Lung (tissue), 12 donors: Measurements from ENCODE around the gene BCAS1. TPM values are rescaled to one million over a fixed set of nuclear protein-coding genes. Genes with fewer than 3 reads are reported as not detected.

Experiments
- ATAC-seq: fragments of 200-7000 bp; cut with Tn5 transposase; one replicate; pipeline ENCODE4 v1.9.1; 2020; ENCODE audit warnings: moderate number of reproducible peaks; ENCODE audit not compliant: insufficient read depth, low FRiP score
- DNase-seq, 3 donors: peaks; one replicate each; pipeline ENCODE4 v3.0.0-alpha.2; 2013 to 2017
- H3K27ac ChIP-seq, 2 donors: one replicate each; pipeline ENCODE4 v1.5.1; 2013; ENCODE audit warnings: mild to moderate bottlenecking in 2 of 2, moderate library complexity in 2 of 2, control low read depth in 1 of 2, inconsistent platforms in 1 of 2, low read depth in 1 of 2, low read length in 1 of 2
- H3K27me3 ChIP-seq, 3 donors: one replicate each; pipeline ENCODE4 v1.5.1; 2013; ENCODE audit warnings: low read length in 2 of 3; ENCODE audit not compliant: control insufficient read depth in 3 of 3, insufficient read depth in 3 of 3
- H3K36me3 ChIP-seq, 4 donors: one replicate each; pipeline ENCODE4 v1.5.1; 2013; ENCODE audit warnings: low read length in 4 of 4, mild to moderate bottlenecking in 1 of 4, moderate library complexity in 1 of 4; ENCODE audit not compliant: control insufficient read depth in 4 of 4, insufficient read depth in 4 of 4
- H3K4me1 ChIP-seq, 5 donors: one replicate each; pipeline ENCODE4 v1.5.1; 2013; ENCODE audit warnings: low read length in 5 of 5, mild to moderate bottlenecking in 2 of 5, moderate library complexity in 1 of 5; ENCODE audit not compliant: control insufficient read depth in 5 of 5, insufficient read depth in 5 of 5
- H3K4me3 ChIP-seq: one replicate; pipeline ENCODE4 v1.5.1; 2013; ENCODE audit warnings: mild to moderate bottlenecking, control low read depth, moderate library complexity
- H3K9ac ChIP-seq, 2 donors: one replicate each; pipeline ENCODE4 v1.5.1; 2013; ENCODE audit warnings: low read length in 2 of 2, control low read depth in 1 of 2; ENCODE audit not compliant: insufficient read depth in 1 of 2
- H3K9me3 ChIP-seq, 4 donors: one replicate each; pipeline ENCODE4 v1.5.1; 2013; ENCODE audit warnings: low read length in 3 of 4, mild to moderate bottlenecking in 1 of 4, moderate library complexity in 1 of 4; ENCODE audit not compliant: control insufficient read depth in 4 of 4, insufficient read depth in 3 of 4
- CTCF ChIP-seq: IDR thresholded peaks from 2 replicates; pipeline ENCODE4 v1.5.1; 2012; ENCODE audit warnings: mild to moderate bottlenecking; ENCODE audit errors: control extremely low read depth, extremely low read depth
- WGBS, 2 donors: extraction: QIAGEN DNeasy Blood & Tissue Kit; methylation state at CpG; one replicate each; pipeline ENCODE4 v1.1.7; 2013; 5-methylcytosine and 5-hydroxymethylcytosine counted together
- polyA plus RNA-seq, 2 donors: library from polyadenylated mRNA; stranded (reverse); fragments of 200-250 nt; gene quantifications; one replicate each; pipeline ENCODE4 v1.2.1, GENCODE V29; 2013
- total RNA-seq, 2 donors: library from RNA; depleted of rRNA in 1 of 2; stranded (reverse); fragments of >200 nt in 1 of 2; gene quantifications; one replicate each; pipeline ENCODE4 v1.2.1, GENCODE V29; 2014 to 2021
- donor health status: control.
- donor health status: control.
- donor health status: Bipolar disorder and iron deficiency.
- donor health status: healthy.
- donor health status: DM: yes; HTN: yes; CAD: no.

BCAS1 gene
- total and polyA plus RNA-seq, 4 donors: 1.2 to 4.0 (median 2.3) TPM

GRCh38 chr20:54083459-54083858 is 13.1 kb upstream of the BCAS1 start:
- TF ChIP-seq CTCF: no peak
- H3K27ac ChIP-seq: no peak overlapping the region
- ATAC-seq (no peak), DNase-seq (no peak)
- no peaks in the 10 kb centered on the region for H3K27me3 ChIP-seq
- H3K4me3 ChIP-seq: no peak overlapping the region
- no peaks in the 10 kb centered on the region for H3K9me3 ChIP-seq
- no peaks in the 10 kb centered on the region for H3K4me1 ChIP-seq
- H3K9ac ChIP-seq: no peak overlapping the region
- no peaks in the 10 kb centered on the region for H3K36me3 ChIP-seq

GRCh38 chr20:54082100-54082499 is 11.7 kb upstream of the BCAS1 start:
- Histone ChIP-seq H3K9ac (no peak overlapping the region), H3K27ac (no peak overlapping the region), H3K36me3 (no peaks in the 10 kb centered on the region), H3K27me3 (no peaks in the 10 kb centered on the region), H3K4me1 (no peaks in the 10 kb centered on the region), H3K9me3 (no peaks in the 10 kb centered on the region), H3K4me3 (no peak overlapping the region)
- DNase-seq (no peak), ATAC-seq (no peak)
- TF ChIP-seq CTCF: no peak
- 24 to 32% methylated on average over 6 of the region's 6 CpGs for WGBS, 2 donors

GRCh38 chr20:54079652-54080051 is 9.3 kb upstream of the BCAS1 start:
- TF ChIP-seq CTCF: no peak
- no peaks in the 10 kb centered on the region for H3K4me1 ChIP-seq
- H3K4me3 ChIP-seq: no peak overlapping the region
- ATAC-seq: no peak
- H3K27me3 ChIP-seq: no peaks in the 10 kb centered on the region
- no peaks in the 10 kb centered on the region for H3K36me3 ChIP-seq
- no peak overlapping the region for H3K27ac ChIP-seq
- peak in 2 of 3 donors; percentile 33 to 60 for DNase-seq
- WGBS, 2 donors: 51 to 73% methylated on average over 3 of the region's 3 CpGs
- no peak overlapping the region for H3K9ac ChIP-seq
- H3K9me3 ChIP-seq: peaks cover 0 to 2% (median 0%) of the 10 kb centered on the region in 4 donors

- no peak overlapping the region for H3K4me3 ChIP-seq
- DNase-seq (no peak), ATAC-seq (no peak)
- no peak overlapping the region for H3K9ac ChIP-seq
- 30 to 48% methylated on average over 7 of the region's 7 CpGs for WGBS, 2 donors
- peaks cover 0 to 2% (median 0%) of the 10 kb centered on the region in 4 donors for H3K9me3 ChIP-seq
- no peak overlapping the region for H3K27ac ChIP-seq
- H3K4me1 ChIP-seq: no peaks in the 10 kb centered on the region
- no peaks in the 10 kb centered on the region for H3K36me3 ChIP-seq
- no peaks in the 10 kb centered on the region for H3K27me3 ChIP-seq
- TF ChIP-seq CTCF: no peak
Observed at GRCh38 chr20:54078296-54078984, 8.0 kb upstream of the BCAS1 start.
